Thyroid gland (tissue), 4 donors: ENCODE measurements around the gene SEC63.
"Not testable (repeated sequence)": the region's sequence is repeated elsewhere in the genome, so short reads cannot be mapped to it uniquely, and the experiment has no call there.

Experiments used
- POLR2A ChIP-seq, 2 donors: fragments of 450-650 bp; IDR thresholded peaks; one replicate each; pipeline ENCODE4 v1.6.1; 2017; ENCODE audit warnings: antibody characterized with exemption in 2 of 2, mild to moderate bottlenecking in 2 of 2, moderate library complexity in 1 of 2
- TF ChIP-seq, protein P1 (sequence below), 6 experiments: fragments of 200-600 bp in 3 of 6; fragments of 450-650 bp in 3 of 6; sonication (generic) in 3 of 6; IDR thresholded peaks; one replicate each; pipeline ENCODE4 v1.5.1; 2016 to 2019; ENCODE audit warnings: antibody characterized with exemption in 6 of 6, mild to moderate bottlenecking in 2 of 6, inconsistent platforms in 1 of 6, moderate library complexity in 1 of 6

DNA sequence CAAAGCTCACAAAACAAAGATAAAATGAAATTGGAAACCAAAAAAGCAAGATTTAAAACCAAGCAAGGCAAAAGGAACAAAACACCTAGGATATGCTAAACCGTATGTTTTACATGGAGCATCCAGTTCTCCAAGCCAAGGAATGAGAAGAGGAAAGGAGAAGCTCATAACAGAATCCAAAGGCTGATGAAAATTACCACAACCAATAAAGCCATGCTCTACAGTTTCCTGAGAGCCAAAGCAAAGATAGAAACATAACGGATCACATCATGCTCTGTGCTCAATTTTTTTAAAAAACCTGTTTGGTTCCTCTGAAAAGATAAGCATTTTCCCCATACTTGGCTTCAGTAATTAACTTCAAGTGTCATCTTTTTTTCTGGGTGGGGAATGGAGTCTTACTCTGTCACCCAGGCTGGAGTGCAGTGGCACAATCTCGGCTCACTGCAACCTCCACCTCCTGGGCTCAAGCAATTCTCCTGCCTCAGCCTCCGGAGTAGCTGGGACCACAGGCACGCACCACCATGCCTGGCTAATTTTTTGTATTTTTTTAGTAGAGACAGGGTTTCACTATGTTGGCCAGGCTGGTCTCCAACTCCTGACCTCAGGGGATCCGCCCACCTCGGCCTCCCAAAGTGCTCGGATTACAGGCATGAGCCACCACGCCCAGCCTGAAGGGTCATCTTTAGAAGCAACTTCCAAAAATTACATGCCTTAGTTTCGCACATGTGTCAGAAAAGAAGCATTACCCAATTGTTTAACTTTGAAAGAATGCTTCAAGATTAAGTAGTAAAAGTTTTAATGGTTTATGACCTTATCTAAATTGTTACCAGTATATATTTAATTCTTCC lies 31.1 kb downstream of the SEC63 start:
- TF ChIP-seq, protein P1, sequence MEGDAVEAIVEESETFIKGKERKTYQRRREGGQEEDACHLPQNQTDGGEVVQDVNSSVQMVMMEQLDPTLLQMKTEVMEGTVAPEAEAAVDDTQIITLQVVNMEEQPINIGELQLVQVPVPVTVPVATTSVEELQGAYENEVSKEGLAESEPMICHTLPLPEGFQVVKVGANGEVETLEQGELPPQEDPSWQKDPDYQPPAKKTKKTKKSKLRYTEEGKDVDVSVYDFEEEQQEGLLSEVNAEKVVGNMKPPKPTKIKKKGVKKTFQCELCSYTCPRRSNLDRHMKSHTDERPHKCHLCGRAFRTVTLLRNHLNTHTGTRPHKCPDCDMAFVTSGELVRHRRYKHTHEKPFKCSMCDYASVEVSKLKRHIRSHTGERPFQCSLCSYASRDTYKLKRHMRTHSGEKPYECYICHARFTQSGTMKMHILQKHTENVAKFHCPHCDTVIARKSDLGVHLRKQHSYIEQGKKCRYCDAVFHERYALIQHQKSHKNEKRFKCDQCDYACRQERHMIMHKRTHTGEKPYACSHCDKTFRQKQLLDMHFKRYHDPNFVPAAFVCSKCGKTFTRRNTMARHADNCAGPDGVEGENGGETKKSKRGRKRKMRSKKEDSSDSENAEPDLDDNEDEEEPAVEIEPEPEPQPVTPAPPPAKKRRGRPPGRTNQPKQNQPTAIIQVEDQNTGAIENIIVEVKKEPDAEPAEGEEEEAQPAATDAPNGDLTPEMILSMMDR (IDR thresholded peaks at IDR 0.05), result not testable (repeated sequence)
- TF ChIP-seq POLR2A (IDR thresholded peaks at IDR 0.05), result not testable (repeated sequence)
